AG09319 (cell line): ENCODE measurements around the gene PFN3.

ENCODE experiments used
- DNase-seq: peaks from one replicate; pipeline ENCODE4 v3.0.0-alpha.2; 2010; ENCODE audit warnings: low read depth; ENCODE audit errors: extremely low read depth
- CTCF ChIP-seq: IDR thresholded peaks from 2 replicates; pipeline ENCODE4 v1.5.1; 2011; ENCODE audit warnings: low read depth, mild to moderate bottlenecking, inconsistent platforms, low read length, moderate library complexity

PFN3 gene

GRCh38 chr5:177399997-177400868 is at the start of gene PFN3:
TSS of gene PFN3 (minus strand) at chr5:177400661. CDS start at chr5:177400576, 85 bp downstream.
- no peak for TF ChIP-seq CTCF
- no peak for DNase-seq

GRCh38 chr5:177449140-177450061 is 48.9 kb upstream of the PFN3 start:
- no peak for TF ChIP-seq CTCF
- DNase-seq, result no peak

GRCh38 chr5:177448244-177448950 is 47.9 kb upstream of the PFN3 start:
- TF ChIP-seq CTCF, result no peak
- DNase-seq, result no peak

GRCh38 chr5:177447611-177448243 is 47.3 kb upstream of the PFN3 start:
- no peak for TF ChIP-seq CTCF
- no peak for DNase-seq

- no peak for TF ChIP-seq CTCF
- no peak for DNase-seq
Measured at GRCh38 chr5:177447066-177447610, 46.7 kb upstream of the PFN3 start.

- DNase-seq, result peak; percentile 30
- no peak; the same call in 1 of the 2 replicates for TF ChIP-seq CTCF
Measured at GRCh38 chr5:177446200-177447065, 46.0 kb upstream of the PFN3 start, which contains the start of gene PRR7. TSS of gene PRR7 (plus strand) at chr5:177446814. CDS start at chr5:177455068, 8,254 bp downstream.
